ENCODE measurements around the gene DTYMK.
"Not testable (repeated sequence)": the region's sequence is repeated elsewhere in the genome, so short reads cannot be mapped to it uniquely, and the experiment has no call there.

Gene DTYMK

GRCh38 chr2:241686650-241687425 lies at the start of gene DTYMK:
TSS of gene DTYMK (minus strand) at chr2:241686815. CDS start at chr2:241686783, 32 bp downstream.
- FAIRE-seq, result no peak

DNA sequence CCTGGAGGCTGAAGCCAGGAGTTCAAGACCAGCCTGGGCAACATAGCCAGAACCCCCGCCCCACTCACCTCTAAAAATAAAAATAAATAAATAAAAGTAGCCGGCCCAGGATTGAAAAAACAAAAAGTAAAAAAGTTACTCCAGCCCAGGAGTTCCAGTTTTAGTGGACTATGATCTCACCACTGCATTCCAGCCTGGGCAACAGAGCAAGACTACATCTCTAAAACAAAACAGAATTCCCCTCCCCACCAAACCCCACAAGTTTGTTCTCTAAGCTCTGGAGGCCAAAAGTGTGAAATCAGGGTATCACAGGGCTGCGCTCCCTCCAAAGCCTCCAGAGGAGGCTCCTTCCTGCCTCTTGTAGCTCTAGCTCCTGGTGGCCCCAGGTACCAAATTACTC lies 49.5 kb upstream of the DTYMK start:
- no peak for FAIRE-seq

- no peak for FAIRE-seq
Observed at GRCh38 chr2:241734467-241735208, 48.0 kb upstream of the DTYMK start, which contains the start of gene D2HGDH. TSS of gene D2HGDH (plus strand) at chr2:241734630. CDS start at chr2:241735225, 595 bp downstream.

GRCh38 chr2:241734208-241734466 lies 47.5 kb upstream of the DTYMK start:
- no peak for FAIRE-seq

DNA sequence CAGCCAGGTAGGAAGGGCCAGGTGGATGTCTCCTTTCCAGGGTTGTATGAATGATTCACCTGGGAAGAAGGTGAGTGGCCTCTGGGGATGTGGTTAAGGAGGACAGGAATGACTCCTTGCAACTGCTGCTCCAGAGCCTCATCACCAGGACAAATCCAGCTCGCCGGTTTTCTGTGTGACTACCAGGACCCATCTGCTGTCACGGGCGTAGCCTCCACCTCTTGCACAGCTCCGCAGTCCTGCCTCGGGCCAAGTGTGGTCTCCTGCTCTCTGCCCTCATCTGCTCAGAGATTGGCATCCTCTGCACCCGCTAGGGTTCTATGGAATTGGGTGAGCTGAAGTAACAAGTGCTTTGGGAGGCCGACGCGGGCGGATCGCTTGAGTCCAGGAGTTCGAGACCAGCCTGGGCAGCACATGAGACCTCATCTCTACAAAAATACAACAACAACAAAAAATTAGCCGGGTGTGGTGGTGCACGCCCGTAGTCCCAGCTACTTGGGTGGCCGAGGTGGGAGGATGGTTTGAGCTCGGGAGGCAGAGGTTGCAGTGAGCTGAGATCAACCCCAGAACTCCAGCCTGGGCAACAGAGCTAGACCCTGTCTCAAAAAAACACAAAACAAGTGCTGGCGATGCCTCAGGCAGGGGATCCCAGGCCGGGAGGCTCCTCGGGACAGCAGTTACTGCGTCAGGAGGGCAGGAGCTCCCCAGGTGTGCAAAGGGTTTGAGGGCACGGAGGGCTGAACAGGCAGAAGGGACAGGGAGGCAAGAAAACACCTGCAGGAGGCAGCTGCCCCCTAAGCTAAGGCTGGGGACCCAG lies 47.0 kb upstream of the DTYMK start:
- FAIRE-seq, result no peak

- not testable (repeated sequence) for FAIRE-seq
Observed at GRCh38 chr2:241732513-241733186, 46.0 kb upstream of the DTYMK start.

GRCh38 chr2:241730671-241731293 lies 44.2 kb upstream of the DTYMK start:
- no peak for FAIRE-seq

DNA sequence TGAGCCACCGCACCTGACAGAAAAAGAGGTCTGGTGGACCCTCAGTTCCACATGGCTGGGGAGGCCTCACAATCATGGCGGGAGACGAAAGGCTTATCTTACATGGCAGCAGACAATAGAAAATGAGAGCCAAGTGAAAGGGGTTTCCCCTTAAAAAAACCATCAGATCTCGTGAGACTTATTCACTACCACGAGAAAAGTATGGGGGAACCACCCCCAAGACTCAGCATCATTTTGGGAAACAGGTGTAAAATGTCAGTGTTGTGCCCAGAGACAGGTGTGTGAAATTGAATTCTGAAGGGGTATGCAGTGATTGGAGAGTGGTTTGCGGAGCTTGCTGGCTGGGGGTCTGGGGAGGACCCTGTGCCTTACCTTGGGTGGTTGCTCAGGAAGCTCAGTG lies 43.3 kb upstream of the DTYMK start:
- no peak for FAIRE-seq

DNA sequence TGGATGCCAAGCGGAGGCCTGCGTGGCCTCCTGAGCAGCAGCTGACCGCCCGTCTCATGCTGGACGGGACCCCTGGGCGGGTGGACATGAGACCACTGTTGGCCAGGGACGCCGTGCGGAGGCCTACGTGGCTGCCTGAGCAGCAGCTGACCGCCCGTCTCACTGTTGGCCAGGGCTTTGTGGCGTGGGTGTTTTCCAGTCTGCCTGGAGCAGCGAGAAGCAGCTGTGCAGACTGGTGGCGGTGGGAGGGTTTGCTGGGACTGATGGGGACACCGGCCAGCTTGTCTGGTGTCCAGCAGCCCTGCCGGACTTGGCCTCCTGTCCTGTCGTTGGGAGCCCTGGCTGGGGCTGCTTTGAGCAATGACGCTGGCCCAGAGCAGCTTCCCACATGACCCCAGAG lies 42.0 kb upstream of the DTYMK start:
- no peak for FAIRE-seq

GRCh38 chr2:241728000-241728399 lies 41.4 kb upstream of the DTYMK start:
- FAIRE-seq, result no peak

- no peak for FAIRE-seq
Observed at GRCh38 chr2:241726459-241726858, 39.8 kb upstream of the DTYMK start.

DNA sequence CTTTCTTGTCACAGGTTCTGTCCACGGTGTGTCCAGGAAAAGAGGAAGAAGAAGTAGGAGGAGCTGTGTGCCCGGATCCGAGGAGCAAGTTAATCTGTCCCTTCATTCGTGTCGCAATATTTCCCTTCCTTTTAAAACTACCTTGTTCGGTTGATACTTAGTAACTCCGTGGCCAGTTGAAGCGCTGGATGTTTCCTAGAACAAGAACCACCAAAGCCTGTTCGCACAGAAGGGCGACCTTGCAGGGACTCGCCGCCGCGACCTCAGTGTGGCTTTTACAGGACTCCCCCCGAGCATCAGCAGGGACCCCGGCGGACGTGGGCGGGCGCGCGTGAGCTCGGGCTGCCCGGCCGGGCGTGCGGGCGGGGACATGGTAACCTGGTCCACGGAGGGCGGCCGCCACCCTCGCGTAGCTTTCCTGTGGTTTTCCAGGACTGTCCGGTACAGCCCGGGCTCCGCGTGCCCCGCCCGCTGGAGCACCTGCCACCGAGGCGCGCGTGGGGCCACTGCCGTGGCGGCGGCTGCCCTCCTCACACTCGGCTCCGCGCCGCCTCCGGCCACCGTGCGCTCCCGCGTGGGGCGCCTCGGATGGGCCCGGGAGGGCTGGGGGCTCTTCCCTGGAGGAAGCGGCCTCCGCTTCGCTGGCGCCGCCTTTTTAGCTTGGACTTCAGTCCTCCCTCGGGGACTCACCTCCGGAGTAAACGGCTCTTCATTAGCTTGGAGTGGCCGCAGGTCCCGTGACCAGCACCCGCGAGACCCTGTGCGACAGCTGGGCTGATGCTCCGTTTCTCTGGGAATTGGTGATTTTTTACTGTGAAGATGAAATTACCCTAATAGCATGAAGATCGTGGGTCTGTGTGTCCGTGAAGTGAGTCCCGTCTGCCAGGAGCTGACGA lies 38.6 kb upstream of the DTYMK start:
- no peak for FAIRE-seq

DNA sequence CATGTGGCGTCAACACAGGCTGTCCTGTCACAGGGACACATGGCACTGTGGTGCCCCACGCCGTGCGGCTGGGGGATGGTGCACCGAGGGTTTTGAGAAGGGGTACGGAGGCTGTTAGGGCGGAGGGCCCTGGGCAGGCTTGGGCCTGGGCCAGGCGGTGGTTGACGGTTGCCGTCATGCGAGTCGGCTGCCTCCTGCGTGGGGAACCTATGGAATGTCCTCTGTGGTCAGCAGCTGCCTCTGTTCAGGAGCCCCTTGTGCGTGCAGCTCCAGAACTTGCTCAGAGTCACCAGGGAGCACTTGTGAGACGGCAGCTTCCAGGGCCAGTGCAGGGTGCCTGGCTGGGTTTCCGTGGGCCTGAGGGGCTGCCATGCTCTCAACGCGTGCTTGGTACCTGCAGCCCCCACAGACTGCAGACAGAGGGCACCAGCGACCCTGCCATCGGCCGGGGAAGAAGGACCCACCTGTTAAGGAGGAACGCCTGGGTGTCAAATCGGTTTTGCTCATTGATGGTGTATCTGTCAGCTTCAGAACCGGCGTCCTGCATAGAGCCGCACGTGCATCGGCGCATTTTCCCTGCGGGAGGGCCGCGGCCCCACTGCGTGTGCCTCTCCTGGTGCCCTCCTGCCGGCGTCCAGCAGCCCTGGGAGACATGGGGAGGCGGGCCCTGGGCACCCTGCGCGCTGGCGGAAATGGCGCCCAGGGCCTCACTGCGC lies 37.8 kb upstream of the DTYMK start:
- no peak for FAIRE-seq

DNA sequence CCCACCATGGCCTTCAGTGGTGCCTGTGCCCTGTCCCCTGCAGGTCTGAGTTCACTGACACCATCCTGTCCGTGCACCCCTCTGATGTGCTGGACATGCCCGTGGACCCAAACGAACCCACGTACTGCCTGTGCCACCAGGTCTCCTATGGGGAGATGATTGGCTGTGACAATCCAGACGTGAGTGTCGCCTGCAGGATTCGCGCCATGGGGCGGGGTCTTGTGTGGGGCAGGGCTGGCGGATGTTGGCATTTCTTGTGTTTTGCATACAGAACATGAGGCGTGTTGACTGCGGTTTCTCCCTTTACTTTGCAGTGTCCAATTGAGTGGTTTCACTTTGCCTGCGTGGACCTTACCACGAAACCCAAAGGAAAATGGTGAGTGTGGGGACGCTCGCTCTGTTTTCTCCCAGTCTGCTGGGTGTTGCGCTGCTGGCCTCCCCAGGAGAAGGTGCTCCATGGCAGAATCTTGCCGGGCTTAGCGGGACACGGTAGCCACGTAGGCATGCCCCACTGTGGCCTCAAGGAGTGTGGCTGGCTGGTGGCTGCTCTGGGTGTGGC lies 36.4 kb upstream of the DTYMK start:
- FAIRE-seq, result no peak

DNA sequence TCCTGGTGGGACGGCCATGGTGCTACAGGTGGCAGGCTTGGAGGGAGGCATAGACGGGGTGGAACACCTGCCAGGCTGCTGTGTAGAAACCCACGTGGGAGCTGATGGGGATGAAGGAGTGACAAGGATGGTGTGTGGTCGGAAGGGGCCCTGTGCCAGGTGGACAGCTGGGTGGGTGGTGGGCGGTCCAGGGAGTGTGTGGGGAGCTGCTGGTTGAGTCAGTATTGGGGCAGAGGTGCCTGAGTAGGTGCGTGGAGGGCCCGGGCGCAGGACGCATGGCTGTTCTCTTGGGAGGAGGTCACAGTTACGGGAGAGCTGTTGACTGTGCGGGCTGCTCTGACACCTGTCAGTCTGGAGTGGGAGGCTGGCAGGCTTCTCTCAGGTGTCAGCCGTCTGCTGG lies 35.2 kb upstream of the DTYMK start:
- no peak for FAIRE-seq

DNA sequence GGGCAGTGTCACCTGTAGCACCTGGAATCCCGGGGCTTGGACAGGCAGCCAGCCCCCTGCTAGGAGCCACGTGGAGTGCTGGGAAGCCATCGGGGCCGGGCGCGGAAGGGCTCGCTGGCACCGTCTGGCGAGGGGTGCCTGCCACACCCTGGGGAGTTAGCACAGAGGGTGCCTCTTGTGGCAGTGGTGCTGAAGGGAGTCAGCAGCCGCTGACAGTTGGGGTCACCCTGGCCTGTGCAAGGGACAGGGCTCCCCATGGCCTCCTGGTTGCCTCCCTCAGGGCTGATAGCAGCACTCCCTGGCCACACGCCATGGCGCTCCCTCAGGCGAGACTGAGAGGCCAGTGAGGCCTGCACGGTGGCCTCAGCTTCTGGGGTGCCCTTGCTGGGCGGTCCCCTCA lies 33.9 kb upstream of the DTYMK start:
- no peak for FAIRE-seq

GRCh38 chr2:241720099-241720498 lies 33.5 kb upstream of the DTYMK start:
- FAIRE-seq, result no peak

DNA sequence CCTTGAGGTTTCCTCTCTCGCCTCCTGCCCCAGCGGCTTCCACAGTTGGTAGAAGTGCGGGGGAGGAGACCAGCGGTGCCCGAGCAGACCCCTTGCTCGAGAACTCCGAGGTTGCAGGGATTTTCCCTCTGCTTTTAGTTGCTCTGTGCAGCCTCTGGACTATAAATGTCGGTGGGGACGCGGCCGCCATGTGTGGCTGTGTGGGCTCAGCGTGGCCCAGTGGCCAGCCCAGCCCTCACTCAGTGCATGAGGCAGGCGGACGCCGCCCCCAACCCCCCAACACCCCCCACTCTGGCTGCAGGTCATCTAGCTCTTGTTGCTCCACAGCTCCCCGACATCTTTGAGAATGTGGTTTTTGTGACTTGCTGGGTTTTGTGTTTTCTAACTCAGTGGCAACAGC lies 32.5 kb upstream of the DTYMK start:
- no peak for FAIRE-seq

DNA sequence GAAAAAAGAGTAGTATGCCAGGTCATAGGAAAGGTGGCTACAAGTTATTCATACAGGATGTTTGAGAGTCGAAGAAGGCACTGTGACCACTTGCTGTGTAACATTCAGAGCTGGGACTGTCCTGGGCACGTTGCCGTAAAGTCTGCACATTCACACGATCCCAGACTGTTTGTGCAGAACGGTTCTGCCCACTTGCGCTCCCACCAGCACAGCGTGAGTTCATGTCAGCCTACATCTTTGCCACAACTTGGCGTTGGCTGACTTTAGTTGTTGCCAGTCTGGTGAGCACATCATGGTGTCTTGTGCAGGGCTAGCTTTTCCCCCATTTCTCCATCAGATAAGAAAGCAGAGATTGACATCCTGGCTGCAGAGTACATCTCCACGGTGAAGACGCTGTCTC lies 22.3 kb upstream of the DTYMK start:
- no peak for FAIRE-seq

GRCh38 chr2:241706537-241706936 lies 19.9 kb upstream of the DTYMK start:
- no peak for FAIRE-seq
